Smooth muscle cell of the brain vasculature (primary cell): ENCODE data around the gene TIMP4.

ENCODE experiments used
- DNase-seq: peaks from one replicate; pipeline ENCODE4 v3.0.0-alpha.2; 2012; ENCODE audit warnings: low read depth, low spot score

TIMP4 gene

DNA sequence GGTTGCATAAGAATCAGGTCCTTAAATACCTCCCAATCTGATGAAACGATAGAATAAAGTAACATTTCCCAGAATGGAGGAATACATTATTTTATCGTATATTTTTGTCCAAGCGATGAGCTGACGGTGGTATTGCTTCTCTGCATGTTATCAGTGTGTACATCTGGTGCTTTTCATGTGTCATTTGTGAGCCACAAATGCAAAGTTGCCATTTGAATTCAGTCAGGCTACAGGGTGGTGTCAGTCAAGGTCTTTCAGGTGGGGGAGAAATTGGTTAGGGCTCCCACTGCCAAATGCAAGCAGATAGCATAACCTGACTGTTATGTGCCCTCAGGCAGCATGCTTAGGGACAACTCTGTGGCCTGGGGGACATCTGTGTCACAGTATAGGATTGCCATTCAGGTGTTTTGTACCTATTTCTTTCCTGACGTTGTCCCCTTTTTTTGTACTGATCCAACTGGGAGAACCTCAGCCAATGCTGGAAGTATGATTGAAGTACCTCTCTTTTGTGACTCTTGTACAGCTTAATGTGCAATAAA, 26.5 kb upstream of the TIMP4 start:
- DNase-seq: no peak

DNA sequence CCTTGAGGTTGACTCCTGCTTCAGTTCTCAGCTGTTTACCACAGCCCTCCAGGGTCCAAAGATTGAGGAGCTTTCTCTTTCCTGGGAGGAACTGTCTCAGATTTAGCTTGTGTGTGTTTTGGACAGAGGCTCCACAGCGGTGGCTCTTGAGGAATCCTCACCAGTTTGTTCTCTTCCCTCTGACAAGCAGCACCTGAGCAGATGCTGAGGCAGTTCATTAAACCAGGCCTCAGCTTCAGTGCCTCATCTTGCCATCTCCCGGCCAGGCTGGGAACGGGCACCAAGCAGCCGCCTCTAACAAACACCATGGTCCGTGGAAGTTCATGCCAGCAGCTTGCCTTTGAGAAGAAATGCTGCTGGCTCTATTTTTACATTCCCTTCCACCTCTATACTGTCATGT, 25.8 kb upstream of the TIMP4 start:
- no peak for DNase-seq

DNA sequence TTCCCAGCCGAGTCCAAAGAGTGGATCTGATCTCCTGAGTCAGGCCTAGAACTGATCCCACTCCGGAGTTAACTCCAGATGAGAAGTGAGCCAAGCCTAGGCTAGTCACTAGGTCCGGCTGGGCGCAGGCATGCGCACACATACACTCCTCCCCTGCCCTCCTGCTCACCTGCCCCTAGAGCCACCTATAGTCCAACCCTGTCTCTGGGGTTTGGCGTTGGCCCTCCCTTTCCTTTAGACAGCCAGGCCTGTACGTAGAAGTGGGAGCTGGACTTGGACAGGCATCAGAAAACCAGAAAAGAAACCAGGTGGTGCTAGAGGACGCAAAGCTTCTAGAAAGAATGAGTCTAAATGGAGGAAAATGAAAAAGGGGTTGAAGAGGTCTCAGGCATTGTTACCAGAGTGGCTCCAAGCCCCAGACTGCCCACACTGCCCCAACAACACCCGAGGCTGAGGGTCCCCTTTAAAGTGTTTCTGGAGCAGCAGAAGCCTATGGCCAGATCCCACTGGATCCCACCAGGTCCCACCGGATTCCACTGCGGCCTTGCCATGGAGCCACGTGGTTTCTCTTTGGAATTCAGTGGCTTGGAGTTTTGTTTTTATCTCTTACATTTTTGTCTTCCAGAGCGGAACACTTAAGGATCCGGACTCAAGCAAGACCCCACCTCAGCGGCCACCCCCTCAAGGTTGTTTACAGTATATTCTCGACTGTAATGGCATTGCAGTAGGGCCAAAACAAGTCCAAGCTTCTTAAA, 24.2 kb upstream of the TIMP4 start:
- DNase-seq: no peak

DNA sequence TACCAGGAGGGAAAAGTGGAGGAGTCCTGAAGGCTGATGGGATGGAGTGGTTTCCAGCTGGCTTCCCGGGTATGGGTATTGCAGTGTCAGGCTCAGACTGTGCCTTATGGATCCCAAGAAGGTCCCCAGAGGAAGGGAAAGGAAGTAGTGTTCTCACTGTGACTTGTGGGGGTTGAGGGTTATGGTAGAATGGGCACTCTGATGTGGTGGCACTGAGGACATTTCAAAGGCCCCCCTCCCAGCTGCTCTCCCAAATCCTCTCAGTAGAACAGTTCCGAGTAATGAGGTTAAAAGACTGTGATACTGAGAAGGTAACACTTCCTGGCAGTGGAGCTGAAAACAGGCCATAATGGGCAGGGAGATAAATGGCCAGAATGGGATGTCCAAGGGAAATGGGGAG, 23.1 kb upstream of the TIMP4 start:
- DNase-seq: no peak

DNA sequence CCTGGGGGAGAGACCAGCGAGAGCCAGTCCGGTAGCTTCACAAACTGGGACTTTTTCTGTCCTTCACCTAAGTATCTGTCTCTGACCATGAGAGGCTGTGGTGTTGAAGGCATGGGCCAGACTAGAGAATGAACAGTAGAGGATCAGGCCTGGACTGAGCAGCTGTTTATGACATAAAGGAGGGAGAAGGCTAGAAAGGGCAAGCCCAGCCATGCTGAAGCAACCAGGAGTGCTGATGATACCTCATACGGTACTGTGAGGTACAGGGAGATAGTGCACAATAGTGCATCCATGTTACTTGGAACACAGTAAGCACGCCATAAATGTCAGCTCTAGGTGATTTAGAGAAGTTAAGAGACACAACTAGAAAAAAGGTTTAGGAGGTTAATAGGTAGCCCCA, 22.6 kb upstream of the TIMP4 start:
- DNase-seq: no peak

DNA sequence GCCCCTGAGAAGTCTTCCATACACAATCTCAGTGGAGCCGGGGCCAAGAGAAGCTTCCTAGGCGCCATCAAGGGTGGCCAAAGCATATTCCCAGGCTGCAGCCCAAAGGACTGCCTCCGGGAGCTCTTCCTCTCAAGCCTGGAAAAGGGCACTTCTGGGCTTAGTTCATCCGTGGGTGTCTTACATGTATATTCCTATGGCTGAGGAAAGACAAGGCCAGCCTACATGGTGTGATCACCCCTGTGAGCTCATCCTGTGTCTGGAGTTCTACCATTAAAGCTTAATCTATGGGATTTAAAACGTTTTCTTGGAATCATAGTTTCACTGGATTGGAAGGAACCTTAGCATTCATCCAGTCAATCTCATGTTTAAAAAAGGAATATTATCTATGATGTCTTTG, 21.9 kb upstream of the TIMP4 start:
- no peak for DNase-seq

DNA sequence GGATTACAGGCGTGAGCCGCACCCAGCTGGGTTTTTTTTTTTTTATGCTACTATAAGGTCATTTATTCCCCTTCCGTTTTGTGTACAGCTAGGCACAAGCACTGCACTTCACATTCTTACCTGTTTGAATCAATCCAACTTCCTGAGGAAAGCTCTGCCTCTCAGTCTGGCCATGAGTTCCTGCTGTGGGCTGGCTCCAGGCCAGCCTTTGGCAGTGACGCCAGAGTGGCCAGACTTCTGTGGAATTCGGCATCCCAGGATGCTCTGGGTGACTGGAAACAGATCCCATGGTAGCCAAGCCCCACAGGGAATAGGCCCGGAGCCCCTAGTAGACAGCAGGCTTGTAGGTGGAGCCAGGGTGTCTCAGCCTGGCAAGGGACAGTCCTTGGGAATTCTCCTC, 21.5 kb upstream of the TIMP4 start:
- no peak for DNase-seq

DNA sequence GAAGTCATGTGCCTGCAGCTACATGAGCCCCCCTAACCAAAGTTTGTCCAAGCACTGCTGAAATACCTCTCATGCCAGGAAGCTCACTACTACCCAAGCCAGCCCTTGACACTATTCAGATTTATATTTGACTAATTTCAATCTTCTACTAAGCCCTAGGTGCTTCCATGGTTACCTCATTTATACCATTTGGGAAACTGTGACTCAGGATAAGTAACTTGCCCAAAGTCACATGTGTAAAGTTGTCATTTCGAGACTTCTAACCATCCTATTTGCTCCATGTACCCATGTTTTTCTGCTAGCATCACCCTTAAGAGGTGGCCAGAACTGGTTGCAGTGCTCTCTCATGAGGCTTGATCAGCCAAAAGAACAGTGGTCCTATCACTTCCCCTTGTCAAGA, 20.7 kb upstream of the TIMP4 start:
- DNase-seq: no peak

DNA sequence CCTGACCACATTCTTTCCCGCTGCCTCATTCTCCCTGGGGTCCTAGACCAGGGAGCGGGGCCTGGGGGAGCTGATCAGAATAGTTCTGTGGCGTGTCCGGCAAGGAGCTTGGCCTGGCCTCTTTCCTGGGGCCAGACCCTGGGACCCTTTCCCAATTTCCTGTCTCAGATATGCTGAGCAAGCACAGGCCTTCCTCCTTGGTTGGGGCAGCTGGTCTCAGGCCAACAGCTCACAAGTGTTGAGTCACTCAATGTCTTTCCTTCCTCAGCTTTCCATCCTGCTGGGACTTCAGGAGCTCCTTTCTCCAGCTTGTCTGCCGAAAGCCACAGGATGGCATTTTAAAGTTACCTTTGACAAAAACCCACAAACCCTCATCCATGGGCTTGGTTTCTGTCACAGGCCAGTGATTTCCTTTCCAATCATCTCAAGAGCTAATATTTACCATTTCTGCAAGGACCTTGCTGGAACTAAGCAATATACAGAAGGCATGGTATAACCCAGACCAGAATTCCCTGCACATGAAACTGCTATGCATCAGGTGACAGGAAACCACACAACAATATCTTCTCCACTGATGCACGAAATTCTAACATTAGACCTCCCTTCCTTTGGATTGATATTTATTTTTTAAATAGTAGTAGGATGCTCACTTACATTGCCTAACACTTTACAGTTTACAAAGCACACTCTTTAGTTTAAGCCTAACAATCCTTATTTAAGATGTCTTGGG, 19.5 kb upstream of the TIMP4 start:
- DNase-seq: no peak

DNA sequence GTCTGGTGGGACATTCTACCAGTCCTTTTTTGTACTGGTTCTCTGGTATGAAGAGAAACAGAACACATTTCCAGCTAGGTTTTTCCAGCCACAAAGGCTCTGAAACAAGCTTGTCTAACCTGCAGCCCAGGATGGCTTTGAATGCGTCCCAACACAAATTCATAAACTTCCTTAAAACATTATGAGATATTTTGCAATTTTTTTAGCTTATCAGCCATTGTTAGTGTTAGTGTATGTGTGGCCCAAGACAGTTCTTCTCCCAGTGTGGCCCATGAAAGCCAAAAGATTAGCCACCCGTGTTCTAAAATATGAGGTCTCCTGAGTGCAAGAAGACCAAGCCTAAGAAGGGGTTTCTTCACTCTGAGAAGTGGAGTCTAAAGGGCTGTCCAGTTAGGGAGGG, 18.4 kb upstream of the TIMP4 start:
- no peak for DNase-seq

DNA sequence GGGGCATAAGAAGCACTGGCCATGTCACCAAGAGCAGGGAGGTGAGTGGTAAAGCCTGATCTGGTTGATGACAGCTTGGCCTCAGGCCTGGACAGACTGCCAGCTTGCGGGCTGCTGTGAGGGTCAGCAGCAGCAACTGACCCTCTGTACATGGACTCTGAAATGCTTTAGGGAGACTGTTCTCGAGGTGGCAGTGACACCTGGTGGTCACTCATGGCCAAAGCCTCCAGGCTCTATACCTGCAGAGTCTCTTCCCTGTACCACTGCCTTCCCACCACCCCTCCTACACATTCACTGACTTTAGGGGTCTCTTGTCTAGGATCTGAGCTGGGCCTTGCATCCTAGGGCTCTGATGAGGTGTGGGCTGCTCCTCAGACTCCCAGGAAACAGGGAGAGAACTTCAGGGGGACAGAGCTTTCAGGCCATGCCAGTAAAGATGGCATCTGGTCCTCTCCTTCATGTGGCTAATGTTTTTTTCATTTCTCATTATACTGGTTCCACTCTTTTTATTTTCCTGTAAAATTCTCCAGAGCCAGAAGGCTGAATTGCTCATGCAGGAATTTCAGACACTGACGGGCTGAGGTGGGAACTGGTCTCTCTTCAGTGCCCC, 17.2 kb upstream of the TIMP4 start:
- no peak for DNase-seq

DNA sequence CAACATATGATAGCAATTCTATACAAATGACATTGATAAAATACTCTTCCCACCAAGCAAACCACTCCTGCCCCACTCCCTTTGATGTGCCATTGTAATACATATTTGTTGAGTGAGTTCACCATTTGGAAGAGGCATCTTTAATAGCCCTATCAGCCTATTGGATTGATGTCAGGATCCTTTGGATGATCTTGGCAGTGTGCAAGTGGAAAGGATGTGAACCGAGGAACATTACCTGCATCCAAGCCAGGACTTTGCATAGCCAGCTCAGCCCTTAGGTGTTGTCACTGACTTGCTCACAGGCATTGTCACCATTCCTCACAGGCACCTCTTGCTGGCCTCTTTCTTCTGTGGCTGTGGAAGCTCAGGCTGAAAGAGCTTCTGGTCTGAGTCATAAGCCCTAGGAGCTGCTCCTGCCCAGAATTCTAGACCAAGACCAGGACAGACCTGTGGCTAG, 16.5 kb upstream of the TIMP4 start:
- no peak for DNase-seq

DNA sequence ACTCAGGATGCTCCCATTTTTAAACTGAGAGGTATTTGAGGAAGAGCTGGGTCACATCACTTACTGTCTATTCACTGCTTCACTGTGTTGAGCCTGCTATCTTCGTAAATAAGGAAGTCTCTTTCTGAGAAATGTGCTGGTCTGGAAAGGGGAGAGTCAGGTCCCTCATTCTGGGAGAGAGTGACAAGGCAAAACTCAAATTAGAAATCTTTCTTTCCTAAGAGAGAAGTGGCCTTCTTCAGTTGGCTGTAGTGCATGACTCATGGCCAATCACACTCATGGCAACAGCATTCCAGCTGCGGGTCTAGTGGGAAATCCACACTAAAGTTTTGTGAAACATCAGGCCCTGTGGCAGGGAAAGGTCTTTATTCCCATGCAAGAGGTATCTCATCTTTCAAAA, 11.5 kb upstream of the TIMP4 start:
- DNase-seq: no peak

DNA sequence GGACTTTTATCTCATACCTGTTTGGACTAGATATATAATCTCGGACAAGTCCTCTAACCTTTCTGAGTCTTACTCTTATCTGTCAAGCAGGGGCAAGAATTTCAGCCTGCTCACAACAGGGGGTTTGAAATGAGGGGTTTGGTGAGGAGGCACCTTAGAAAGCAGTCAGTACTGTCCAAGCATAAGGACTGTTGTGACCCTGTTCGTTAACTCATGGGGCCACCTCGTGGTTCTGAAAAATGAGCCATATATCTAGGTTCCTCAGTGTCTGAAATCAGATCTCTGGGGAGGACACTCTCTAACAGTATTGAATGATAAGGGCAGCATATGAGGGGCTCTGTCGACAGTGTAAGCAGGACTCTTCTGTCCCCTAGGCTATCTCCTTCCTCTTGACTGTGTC, 7.2 kb upstream of the TIMP4 start:
- no peak for DNase-seq

DNA sequence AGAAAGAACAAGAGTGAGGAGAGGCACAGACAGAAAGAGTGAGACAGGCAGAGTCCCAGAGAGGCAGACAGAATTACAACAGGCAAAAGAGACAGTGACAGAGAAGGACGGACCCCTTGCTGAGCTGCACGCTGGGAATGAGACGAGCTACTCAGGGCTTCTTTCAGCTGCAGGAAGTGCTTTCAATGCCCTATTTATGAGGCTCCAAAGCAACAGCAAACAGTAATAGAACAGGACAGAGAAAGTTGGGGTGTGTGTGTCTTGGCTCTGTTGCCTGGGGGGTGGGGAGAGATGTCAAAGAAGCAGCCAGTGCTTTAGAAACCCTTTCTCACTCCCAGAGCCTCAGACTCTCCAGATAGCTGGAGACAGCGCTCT, 502 bp upstream of the TIMP4 start:
- no peak for DNase-seq

DNA sequence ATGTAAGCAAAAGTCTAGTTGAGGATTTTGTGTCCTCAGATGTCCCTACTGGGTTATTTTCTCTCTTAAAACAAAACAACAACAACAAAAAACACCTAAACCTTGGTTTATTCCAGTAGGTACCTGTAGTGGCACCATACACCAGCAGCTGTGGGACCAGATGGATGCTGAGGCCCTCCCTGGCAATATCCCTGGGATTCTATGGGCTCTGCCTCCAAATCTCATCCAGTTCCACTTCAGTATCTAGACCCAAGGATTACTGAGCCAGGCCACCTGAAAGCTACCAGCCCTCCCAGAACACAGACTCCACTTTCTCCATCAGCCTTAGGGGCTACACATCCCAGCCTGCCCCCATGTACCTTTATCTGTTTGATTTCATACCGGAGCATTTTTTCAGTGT, 1.7 kb downstream of the TIMP4 start:
- no peak for DNase-seq

DNA sequence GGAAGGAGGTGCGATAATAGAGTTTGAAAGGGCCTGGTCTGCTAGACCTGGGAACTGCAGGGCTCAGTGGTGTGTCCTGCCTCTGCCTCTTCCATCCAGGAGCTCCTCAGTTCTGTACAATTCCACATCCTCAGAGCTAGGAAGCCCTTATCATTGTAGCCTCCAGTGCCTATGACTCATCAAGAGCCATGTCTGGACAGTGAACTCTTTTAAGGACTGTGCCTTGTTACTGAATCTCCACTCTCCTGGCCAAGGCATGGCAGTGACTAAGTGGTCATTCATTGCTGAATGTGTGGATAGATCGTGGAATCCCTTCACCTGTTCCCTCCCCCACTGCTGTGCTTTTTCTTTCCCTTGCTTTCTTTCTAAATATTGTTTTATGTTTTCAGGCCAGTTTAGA, 2.9 kb downstream of the TIMP4 start:
- no peak for DNase-seq

DNA sequence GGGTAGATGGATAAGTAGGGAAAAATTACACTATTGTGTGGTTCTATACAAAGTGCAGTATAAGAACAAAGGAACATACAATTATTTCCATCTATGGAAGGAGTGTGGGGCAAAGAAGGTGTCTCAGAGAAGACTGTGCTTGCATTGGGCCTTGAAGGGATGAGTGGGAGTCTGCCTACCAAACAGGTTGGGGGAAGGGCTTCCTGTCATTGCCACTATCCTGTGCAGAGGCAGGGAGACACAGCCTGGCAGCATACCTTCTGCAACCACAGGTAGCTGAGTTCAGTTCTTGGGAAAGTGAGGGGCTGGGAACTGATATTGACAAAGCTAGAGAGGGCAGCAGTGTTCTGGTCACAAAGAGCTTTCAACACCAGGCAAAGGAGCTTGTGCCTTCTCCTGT, 3.4 kb downstream of the TIMP4 start:
- no peak for DNase-seq

DNA sequence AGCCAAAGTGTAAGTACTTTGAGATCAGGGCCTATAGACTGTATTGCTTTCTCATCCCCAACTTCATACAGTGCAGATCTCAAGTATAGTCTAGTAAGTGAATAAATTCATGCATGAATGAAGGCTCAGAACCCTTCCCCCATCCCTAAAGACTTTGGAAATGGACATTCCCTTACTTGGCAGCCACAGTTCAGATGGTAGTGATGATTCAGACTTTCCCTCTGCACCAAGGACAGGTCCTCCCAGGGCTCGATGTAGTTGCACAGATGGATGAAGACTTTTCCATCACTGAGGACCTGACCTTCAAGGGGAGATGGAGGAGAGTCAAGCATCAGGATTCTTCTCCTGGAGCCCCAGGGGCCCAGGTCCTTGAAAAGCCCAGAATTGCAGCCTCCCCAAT, 4.6 kb downstream of the TIMP4 start:
- DNase-seq: no peak

DNA sequence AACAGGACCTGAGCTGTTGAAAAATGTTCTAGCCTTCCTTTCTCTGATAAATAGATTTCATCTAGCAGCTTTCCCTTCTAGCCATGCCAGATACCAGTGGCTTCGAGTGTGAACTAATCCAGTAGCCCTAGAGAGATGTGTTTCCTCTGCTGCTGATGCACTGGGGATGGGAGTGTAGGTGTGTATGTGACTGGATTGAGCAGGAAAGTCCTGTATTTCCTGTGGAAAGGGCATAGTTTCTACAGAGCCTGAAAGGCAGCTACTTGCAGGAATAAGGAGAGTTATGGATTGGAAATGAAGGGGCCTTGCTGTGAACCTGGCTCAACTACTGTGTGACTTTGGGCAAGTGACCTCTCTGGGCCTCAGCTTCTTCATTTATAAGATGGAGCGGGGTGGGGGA, 8.6 kb downstream of the TIMP4 start:
- DNase-seq: no peak

DNA sequence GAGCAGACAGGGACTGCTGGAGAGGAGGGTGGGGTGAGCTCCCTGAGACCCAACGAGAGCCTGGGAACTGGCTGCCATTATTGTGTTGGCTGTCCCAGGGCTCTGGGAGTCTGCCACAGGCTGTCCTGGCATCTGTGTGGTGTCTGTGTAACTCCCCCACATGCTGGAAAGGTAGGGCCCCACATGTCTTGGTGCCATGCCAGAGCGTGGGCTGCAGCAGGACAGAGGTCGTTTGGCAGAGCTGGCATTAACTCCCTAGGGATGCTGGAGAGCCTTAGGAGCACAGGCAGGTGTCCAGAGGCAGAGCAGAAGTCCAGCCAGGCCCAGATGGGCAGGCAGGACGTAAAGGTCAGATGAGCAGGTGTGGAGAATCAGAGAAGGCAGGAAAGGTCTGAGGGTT, 9.7 kb downstream of the TIMP4 start:
- no peak for DNase-seq

DNA sequence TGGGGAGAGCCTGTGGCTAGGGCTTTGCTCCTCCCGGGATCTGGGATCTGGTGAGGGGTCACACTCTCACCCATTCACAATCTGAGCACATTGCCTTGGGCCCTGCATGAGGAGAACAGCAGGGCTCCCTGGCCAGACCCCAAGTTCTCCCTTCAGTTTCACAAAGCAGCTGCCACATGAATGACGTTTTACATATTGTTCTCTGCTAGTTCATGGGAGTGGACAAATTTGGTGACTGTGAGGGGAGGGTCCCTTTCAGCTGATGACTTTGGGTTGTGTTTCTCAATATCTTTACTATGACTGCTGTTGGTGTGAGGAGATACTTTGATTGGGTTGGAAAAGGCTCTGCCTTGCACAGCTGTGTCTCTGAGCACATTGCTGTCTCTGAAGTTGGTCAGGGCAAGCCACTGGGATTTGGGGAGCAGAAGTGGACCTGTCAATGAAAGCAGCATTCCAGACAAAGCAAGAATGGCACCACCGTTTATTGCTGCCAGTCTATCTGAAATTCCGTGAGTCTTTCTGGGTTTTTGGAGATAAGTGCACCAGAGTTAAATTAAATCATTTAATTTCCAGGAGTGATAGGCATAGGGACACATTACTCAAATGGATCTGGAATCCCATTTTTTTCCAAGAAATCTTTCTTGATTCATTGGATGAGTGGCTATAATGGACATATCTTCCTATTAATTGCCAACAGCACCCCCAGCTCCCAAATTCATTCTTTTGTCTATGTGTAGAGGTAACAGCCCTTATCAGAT, 10.3 kb downstream of the TIMP4 start:
- no peak for DNase-seq
